Measurements from ENCODE around the gene MLLT6.

GRCh38 chr17:38704606-38705522 lies at the start of gene MLLT6:
- TF ChIP-seq CTCF (IDR thresholded peaks at IDR 0.05) (peak in 1 of 5 experiments; percentile 12), POLR2A (IDR thresholded peaks at IDR 0.05) (peak; percentile 32), EP300 (IDR thresholded peaks at IDR 0.05; ENCODE audit: low read depth) (no peak)
